PC-9 (cell line): Measurements from ENCODE around the gene MKRN2OS.

Experiments
- CTCF ChIP-seq: fragments of 200-600 bp; sonication (generic); conservative IDR thresholded peaks from 2 replicates; pipeline ENCODE4 v1.6.1; 2017; ENCODE audit warnings: mixed run types, antibody characterized with exemption, mild to moderate bottlenecking, moderate library complexity
- EZH2 ChIP-seq: fragments of 200-600 bp; sonication (generic); IDR thresholded peaks from 2 replicates; pipeline ENCODE4 v1.8.0; 2017; ENCODE audit warnings: antibody characterized with exemption, low read depth

GRCh38 chr3:12503126-12503957 is 42.0 kb downstream of the MKRN2OS start:
- TF ChIP-seq CTCF (no peak), EZH2 (no peak)
